Gastrocnemius medialis (tissue), 4 donors: Measurements from ENCODE around the gene RBMX. TPM values are rescaled to one million over a fixed set of nuclear protein-coding genes. Genes with fewer than 3 reads are reported as not detected.

ENCODE experiments used
- ATAC-seq, 2 donors: fragments of 150-250 bp; one replicate each; pipeline ENCODE4 v1.9.1; 2016
- DNase-seq, 2 donors: peaks; one replicate each; pipeline ENCODE4 v3.0.0-alpha.2; 2019
- H3K27ac ChIP-seq, 4 donors: fragments of 200-600 bp; sonication (generic); 1 replicate in 1 of 4; 2 replicates in 3 of 4; pipeline ENCODE4 v1.5.1; 2016 to 2018; ENCODE audit warnings: mild to moderate bottlenecking in 2 of 4, moderate library complexity in 1 of 4
- H3K27me3 ChIP-seq, 3 donors: fragments of 200-600 bp; sonication (generic) in 2 of 3; 1 replicate in 1 of 3; 2 replicates in 2 of 3; pipeline versions ENCODE4 v1.5.1 to v1.6.0; 2016 to 2019; ENCODE audit warnings: mild to moderate bottlenecking in 1 of 3, moderate library complexity in 1 of 3
- H3K36me3 ChIP-seq, 2 donors: fragments of 200-600 bp; sonication (generic) in 1 of 2; one replicate each; pipeline ENCODE4 v1.5.1; 2017 to 2018
- H3K4me1 ChIP-seq, 2 donors: fragments of 200-600 bp; sonication (generic) in 1 of 2; one replicate each; pipeline ENCODE4 v1.5.1; 2016 to 2017; ENCODE audit warnings: mild to moderate bottlenecking in 2 of 2
- H3K4me3 ChIP-seq, 4 donors: fragments of 200-600 bp; sonication (generic) in 3 of 4; 1 replicate in 1 of 4; 2 replicates in 3 of 4; pipeline ENCODE4 v1.5.1; 2016 to 2019; ENCODE audit warnings: mild to moderate bottlenecking in 2 of 4
- H3K9me3 ChIP-seq, 3 donors: fragments of 200-600 bp; sonication (generic) in 2 of 3; 1 replicate in 1 of 3; 2 replicates in 2 of 3; pipeline ENCODE4 v1.5.1; 2016 to 2019
- POLR2A ChIP-seq, 2 donors: fragments of 450-650 bp; IDR thresholded peaks; one replicate each; pipeline ENCODE4 v1.6.1; 2017; ENCODE audit warnings: antibody characterized with exemption in 2 of 2, mild to moderate bottlenecking in 2 of 2, moderate library complexity in 2 of 2
- in situ Hi-C, 4 donors: fragments of 200-750 bp; cut with MboI; loops; one replicate each; pipeline versions ENCODE4 v1.15.0 to v1.8.0; 2017; ENCODE audit warnings: low sequenced_read_pairs in 4 of 4
- intact Hi-C: fragments of 100-400 bp; cut with DNase I; formaldehyde crosslinking; loops from one replicate; pipeline ENCODE4 v1.15.1; 2023; ENCODE audit warnings: low total_unique reads
- total RNA-seq, 4 donors: library from RNA; depleted of rRNA; stranded (reverse); fragments of >200 nt; gene quantifications; one replicate each; pipeline versions ENCODE4 v1.1.0 to v1.2.3, GENCODE V29; 2016
- TF ChIP-seq, protein P1 (sequence below), 5 experiments: fragments of 450-650 bp in 3 of 5; fragments of 200-600 bp in 2 of 5; sonication (generic) in 2 of 5; IDR thresholded peaks in 4 of 5; conservative IDR thresholded peaks in 1 of 5; 1 replicate in 4 of 5; 2 replicates in 1 of 5; pipeline ENCODE4 v1.5.1; 2016 to 2019; ENCODE audit warnings: antibody characterized with exemption in 5 of 5, mild to moderate bottlenecking in 3 of 5, moderate library complexity in 3 of 5

Gene RBMX
- total RNA-seq, 4 donors from 2014 or later: 113 to 339 (median 248) TPM

DNA sequence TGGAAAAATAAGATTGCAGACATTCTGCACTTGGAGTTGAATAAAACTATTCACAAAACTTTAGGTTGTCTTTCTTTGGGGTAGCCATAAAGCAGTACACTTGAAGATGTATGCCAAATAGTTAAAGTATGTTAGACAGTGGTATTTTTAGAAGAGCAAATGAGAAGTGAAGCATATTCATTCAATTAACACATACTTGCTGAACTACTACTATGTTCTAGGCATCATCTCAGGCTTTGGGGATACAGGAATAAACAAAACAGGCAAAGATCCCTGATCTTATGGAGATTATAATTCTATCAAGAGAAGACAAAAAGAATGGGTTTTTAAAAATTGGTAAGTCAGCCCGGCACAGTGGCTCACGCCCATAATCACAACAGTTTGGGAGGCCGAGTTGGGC is 29.0 kb downstream of the RBMX start:
- peak overlapping the region; percentile 23 to 88 (median 52) for H3K27ac ChIP-seq
- H3K27me3 ChIP-seq: no peaks in the 10 kb centered on the region
- H3K4me3 ChIP-seq: no peak overlapping the region
- TF ChIP-seq, protein P1, sequence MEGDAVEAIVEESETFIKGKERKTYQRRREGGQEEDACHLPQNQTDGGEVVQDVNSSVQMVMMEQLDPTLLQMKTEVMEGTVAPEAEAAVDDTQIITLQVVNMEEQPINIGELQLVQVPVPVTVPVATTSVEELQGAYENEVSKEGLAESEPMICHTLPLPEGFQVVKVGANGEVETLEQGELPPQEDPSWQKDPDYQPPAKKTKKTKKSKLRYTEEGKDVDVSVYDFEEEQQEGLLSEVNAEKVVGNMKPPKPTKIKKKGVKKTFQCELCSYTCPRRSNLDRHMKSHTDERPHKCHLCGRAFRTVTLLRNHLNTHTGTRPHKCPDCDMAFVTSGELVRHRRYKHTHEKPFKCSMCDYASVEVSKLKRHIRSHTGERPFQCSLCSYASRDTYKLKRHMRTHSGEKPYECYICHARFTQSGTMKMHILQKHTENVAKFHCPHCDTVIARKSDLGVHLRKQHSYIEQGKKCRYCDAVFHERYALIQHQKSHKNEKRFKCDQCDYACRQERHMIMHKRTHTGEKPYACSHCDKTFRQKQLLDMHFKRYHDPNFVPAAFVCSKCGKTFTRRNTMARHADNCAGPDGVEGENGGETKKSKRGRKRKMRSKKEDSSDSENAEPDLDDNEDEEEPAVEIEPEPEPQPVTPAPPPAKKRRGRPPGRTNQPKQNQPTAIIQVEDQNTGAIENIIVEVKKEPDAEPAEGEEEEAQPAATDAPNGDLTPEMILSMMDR (IDR thresholded peaks at IDR 0.05 in 4 of 5, conservative IDR thresholded peaks at IDR 0.05 in 1 of 5): no peak
- TF ChIP-seq POLR2A (IDR thresholded peaks at IDR 0.05): no peak
- in situ Hi-C loops (no loop called here), intact Hi-C loops (loop anchor here (10.0 kb wide), 1 partner anchor 67 kb away; the partner anchor contains the start of gene ARHGEF6)
- DNase-seq (no peak), ATAC-seq (no peak)
- no peaks in the 10 kb centered on the region for H3K9me3 ChIP-seq
- H3K4me1 ChIP-seq: peaks cover 9 to 10% of the 10 kb centered on the region in 2 donors
- H3K36me3 ChIP-seq: no peaks in the 10 kb centered on the region

DNA sequence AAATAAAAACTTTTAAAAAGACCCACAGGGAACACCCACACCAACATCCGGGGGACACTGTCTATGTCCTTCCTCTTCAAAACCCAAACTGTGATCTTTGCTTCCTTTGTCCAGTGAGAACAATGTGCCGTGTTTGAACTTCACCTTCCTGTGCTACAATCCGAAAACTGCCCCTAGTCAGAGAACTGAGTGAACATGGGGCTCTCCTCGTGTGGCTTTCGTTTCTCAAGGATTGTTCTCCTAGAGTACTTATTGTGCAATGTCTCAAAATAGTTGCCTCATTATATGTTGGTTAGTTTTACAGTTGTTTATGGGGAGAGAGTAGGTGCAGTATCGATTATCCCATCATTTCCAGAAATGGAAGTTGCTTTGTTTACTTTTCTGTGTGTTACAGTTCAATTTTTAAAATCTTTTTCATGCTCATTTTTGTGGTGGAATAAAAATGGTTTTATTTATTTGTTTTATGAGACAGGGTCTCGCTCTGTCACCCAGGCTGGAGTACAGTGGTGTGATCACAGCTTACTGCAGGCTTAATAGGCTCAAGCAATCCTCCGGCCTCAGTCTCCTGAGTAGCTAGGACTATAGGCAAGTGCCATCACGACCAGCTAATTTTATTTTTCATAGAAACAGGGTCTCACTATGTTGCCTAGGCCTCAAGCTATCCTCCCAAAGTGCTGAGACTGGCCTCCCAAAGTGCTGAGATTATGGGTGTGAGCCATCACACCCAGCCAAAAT is 29.9 kb downstream of the RBMX start:
- no peaks in the 10 kb centered on the region for H3K27me3 ChIP-seq
- H3K36me3 ChIP-seq: no peaks in the 10 kb centered on the region
- H3K27ac ChIP-seq: peak overlapping the region; percentile 71 to 88 (median 78)
- in situ Hi-C loops: no loop called here
- peak; percentile 5 to 40 for DNase-seq
- ATAC-seq: peak; percentile 94 to 96
- TF ChIP-seq, protein P1 (IDR thresholded peaks at IDR 0.05 in 4 of 5, conservative IDR thresholded peaks at IDR 0.05 in 1 of 5): no peak
- no peak for TF ChIP-seq POLR2A (IDR thresholded peaks at IDR 0.05)
- intact Hi-C loops: loop anchor here (10.0 kb wide), 1 partner anchor 66 kb away; the partner anchor contains the start of gene ARHGEF6
- H3K9me3 ChIP-seq: no peaks in the 10 kb centered on the region
- H3K4me3 ChIP-seq: no peak overlapping the region
- H3K4me1 ChIP-seq: peaks cover 9 to 10% of the 10 kb centered on the region in 2 donors

DNA sequence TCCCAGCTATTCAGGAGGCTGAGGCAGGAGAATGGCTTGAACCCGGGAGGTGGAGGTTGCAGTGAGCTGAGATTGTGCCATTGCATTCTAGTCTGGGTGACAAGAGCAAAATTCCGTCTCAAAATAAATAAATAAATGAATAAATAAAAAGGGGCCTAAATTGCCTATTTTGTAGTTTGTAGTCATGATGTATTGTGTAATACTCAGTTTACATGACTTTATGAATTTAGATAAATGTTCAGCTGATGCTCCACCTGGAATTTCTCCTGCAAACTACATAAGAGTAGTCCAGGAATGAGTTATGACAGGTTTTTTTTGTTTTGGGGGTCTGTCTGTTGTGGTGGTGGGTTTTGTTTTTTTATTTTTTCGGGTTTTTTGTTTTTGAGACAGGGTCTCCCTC is 31.1 kb downstream of the RBMX start:
- H3K27me3 ChIP-seq: no peaks in the 10 kb centered on the region
- ATAC-seq (no peak), DNase-seq (no peak)
- peaks cover 9 to 10% of the 10 kb centered on the region in 2 donors for H3K4me1 ChIP-seq
- no peaks in the 10 kb centered on the region for H3K36me3 ChIP-seq
- TF ChIP-seq POLR2A (IDR thresholded peaks at IDR 0.05): no peak
- TF ChIP-seq, protein P1 (IDR thresholded peaks at IDR 0.05 in 4 of 5, conservative IDR thresholded peaks at IDR 0.05 in 1 of 5): no peak
- peak overlapping the region; percentile 71 to 88 (median 78) for H3K27ac ChIP-seq
- intact Hi-C loops (no loop called here), in situ Hi-C loops (no loop called here)
- no peak overlapping the region for H3K4me3 ChIP-seq
- H3K9me3 ChIP-seq: no peaks in the 10 kb centered on the region

DNA sequence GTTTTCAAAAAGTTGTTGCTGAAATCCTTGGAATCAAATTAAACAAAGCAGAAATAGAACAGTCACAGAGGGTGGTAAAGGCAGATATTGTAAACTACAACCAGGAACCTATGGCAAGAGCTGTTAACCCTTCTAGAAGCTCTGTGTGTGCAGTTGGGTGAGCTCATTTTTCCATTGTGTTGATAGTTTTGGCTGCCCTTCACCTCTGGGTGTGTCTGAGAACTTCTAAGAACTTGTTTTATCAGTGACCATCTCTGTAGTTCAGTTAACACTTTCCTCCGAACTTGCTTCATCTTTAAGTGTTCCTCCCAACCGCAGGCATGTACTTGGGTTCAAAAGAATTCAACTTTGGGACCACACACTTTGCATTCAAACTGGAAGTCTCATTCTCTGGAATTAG is 32.7 kb downstream of the RBMX start:
- no peak for ATAC-seq
- Histone ChIP-seq H3K27ac (peak overlapping the region in 1 of 4 donors; percentile 0), H3K4me1 (peaks cover 9 to 10% of the 10 kb centered on the region in 2 donors), H3K36me3 (peaks cover 0 to 4% of the 10 kb centered on the region in 2 donors), H3K4me3 (no peak overlapping the region), H3K27me3 (no peaks in the 10 kb centered on the region), H3K9me3 (no peaks in the 10 kb centered on the region)
- DNase-seq: no peak
- in situ Hi-C loops: no loop called here
- intact Hi-C loops: no loop called here
- TF ChIP-seq, protein P1 (IDR thresholded peaks at IDR 0.05 in 4 of 5, conservative IDR thresholded peaks at IDR 0.05 in 1 of 5): no peak
- no peak for TF ChIP-seq POLR2A (IDR thresholded peaks at IDR 0.05)
